Sigmoid colon (tissue), 7 donors: Measurements from ENCODE around the gene USP40. TPM values are rescaled to one million over a fixed set of nuclear protein-coding genes. Genes with fewer than 3 reads are reported as not detected.
"Not testable (repeated sequence)": the region's sequence is repeated elsewhere in the genome, so short reads cannot be mapped to it uniquely, and the experiment has no call there.

ENCODE experiments used
- DNase-seq: peaks from one replicate; pipeline ENCODE4 v3.0.0-alpha.2; 2019
- H3K27ac ChIP-seq, 4 donors: fragments of 200-600 bp; sonication (generic); one replicate each; pipeline ENCODE4 v1.5.1; 2016 to 2019; ENCODE audit warnings: mild to moderate bottlenecking in 1 of 4
- H3K27me3 ChIP-seq, 3 donors: fragments of 200-600 bp; sonication (generic); one replicate each; pipeline ENCODE4 v1.5.1; 2019; ENCODE audit warnings: mild to moderate bottlenecking in 1 of 3
- H3K36me3 ChIP-seq, 4 donors: fragments of 200-600 bp; sonication (generic); one replicate each; pipeline ENCODE4 v1.5.1; 2016 to 2019
- H3K4me1 ChIP-seq, 4 donors: fragments of 200-600 bp; sonication (generic); one replicate each; pipeline ENCODE4 v1.5.1; 2017 to 2019
- H3K4me3 ChIP-seq, 4 donors: fragments of 200-600 bp; sonication (generic); one replicate each; pipeline ENCODE4 v1.5.1; 2017 to 2019; ENCODE audit warnings: mild to moderate bottlenecking in 2 of 4, moderate library complexity in 1 of 4
- H3K9me3 ChIP-seq, 4 donors: fragments of 200-600 bp in 3 of 4; sonication (generic) in 3 of 4; one replicate each; pipeline versions ENCODE4 v1.5.1 to v1.6.1; 2013 to 2019
- CTCF ChIP-seq, 4 experiments: fragments of 450-650 bp in 3 of 4; fragments of 200-600 bp in 1 of 4; IDR thresholded peaks; one replicate each; pipeline ENCODE4 v1.5.1; 2016 to 2019; ENCODE audit warnings: antibody characterized with exemption in 4 of 4, mild to moderate bottlenecking in 3 of 4, moderate library complexity in 2 of 4
- EP300 ChIP-seq, 4 donors: sonication (generic); formaldehyde crosslinking; IDR thresholded peaks; one replicate each; pipeline ENCODE4 v1.6.1; 2017; ENCODE audit warnings: antibody characterized with exemption in 4 of 4
- POLR2A ChIP-seq, 2 donors: fragments of 450-650 bp; IDR thresholded peaks; one replicate each; pipeline ENCODE4 v1.6.1; 2016; ENCODE audit warnings: antibody characterized with exemption in 2 of 2, mild to moderate bottlenecking in 2 of 2, moderate library complexity in 2 of 2
- POLR2AphosphoS5 ChIP-seq, 4 donors: sonication (generic); formaldehyde crosslinking; IDR thresholded peaks; one replicate each; pipeline ENCODE4 v1.6.1; 2017; ENCODE audit warnings: antibody characterized with exemption in 4 of 4
- WGBS, 2 donors: extraction: QIAGEN DNeasy Blood & Tissue Kit; methylation state at CpG; one replicate each; pipeline ENCODE4 v1.1.7; 2013; 5-methylcytosine and 5-hydroxymethylcytosine counted together
- intact Hi-C: fragments of 100-400 bp; cut with DNase I; formaldehyde crosslinking; loops from one replicate; pipeline ENCODE4 v1.15.1; 2023
- polyA plus RNA-seq, 3 donors: library from polyadenylated mRNA; stranded (reverse); fragments of 200-250 nt; gene quantifications; one replicate each; pipeline ENCODE4 v1.2.3, GENCODE V29; 2013
- total RNA-seq, 4 donors: library from RNA; depleted of rRNA; stranded (reverse); fragments of >200 nt; gene quantifications; one replicate each; pipeline ENCODE4 v1.1.0, GENCODE V29; 2016
- donor health status: healthy with polysubstance abuse.
- donor health status: Bipolar disorder and iron deficiency.
- donor health status: healthy.

Gene USP40
- total and polyA plus RNA-seq, 7 donors: 9.6 to 34.5 (median 23.4) TPM

GRCh38 chr2:233593201-233593600 lies 26.6 kb upstream of the USP40 start:
- Histone ChIP-seq H3K36me3 (no peaks in the 10 kb centered on the region), H3K27ac (no peak overlapping the region), H3K9me3 (no peaks in the 10 kb centered on the region), H3K4me1 (no peaks in the 10 kb centered on the region), H3K4me3 (no peak overlapping the region), H3K27me3 (no peaks in the 10 kb centered on the region)
- intact Hi-C loops: no loop called here
- TF ChIP-seq EP300 (IDR thresholded peaks at IDR 0.05) (no peak), CTCF (IDR thresholded peaks at IDR 0.05) (no peak), POLR2A (IDR thresholded peaks at IDR 0.05) (no peak), POLR2AphosphoS5 (IDR thresholded peaks at IDR 0.05) (no peak)
- no peak for DNase-seq
- 79 to 83% methylated on average over 8 of the region's 8 CpGs for WGBS, 2 donors

GRCh38 chr2:233592706-233593105 lies 26.1 kb upstream of the USP40 start:
- WGBS, 2 donors: 91 to 100% methylated on average over 1 of the region's 1 CpG
- H3K27me3 ChIP-seq, H3K4me1 ChIP-seq, intact Hi-C loops, H3K9me3 ChIP-seq, H3K27ac ChIP-seq, DNase-seq, H3K4me3 ChIP-seq, H3K36me3 ChIP-seq: not testable (repeated sequence)

- Histone ChIP-seq H3K36me3 (no peaks in the 10 kb centered on the region), H3K9me3 (no peaks in the 10 kb centered on the region), H3K4me3 (no peak overlapping the region), H3K4me1 (no peaks in the 10 kb centered on the region), H3K27ac (no peak overlapping the region), H3K27me3 (peaks cover 0 to 8% (median 0%) of the 10 kb centered on the region in 3 donors)
- DNase-seq: no peak
- 92 to 94% methylated on average over 2 of the region's 2 CpGs for WGBS, 2 donors
- TF ChIP-seq POLR2A (IDR thresholded peaks at IDR 0.05): no peak
- no peak for TF ChIP-seq CTCF (IDR thresholded peaks at IDR 0.05)
- TF ChIP-seq EP300 (IDR thresholded peaks at IDR 0.05): no peak
- no peak for TF ChIP-seq POLR2AphosphoS5 (IDR thresholded peaks at IDR 0.05)
- intact Hi-C loops: no loop called here
Measured at GRCh38 chr2:233588400-233588799, 21.8 kb upstream of the USP40 start.

GRCh38 chr2:233584210-233584609 lies 17.6 kb upstream of the USP40 start:
- no peak overlapping the region for H3K27ac ChIP-seq
- intact Hi-C loops: no loop called here
- 95% methylated on average over 1 of the region's 1 CpG for WGBS, 2 donors
- H3K4me3 ChIP-seq: no peak overlapping the region
- H3K4me1 ChIP-seq: no peaks in the 10 kb centered on the region
- TF ChIP-seq POLR2A (IDR thresholded peaks at IDR 0.05): no peak
- TF ChIP-seq CTCF (IDR thresholded peaks at IDR 0.05): no peak
- DNase-seq: no peak
- no peaks in the 10 kb centered on the region for H3K9me3 ChIP-seq
- H3K27me3 ChIP-seq: peaks cover 0 to 8% (median 0%) of the 10 kb centered on the region in 3 donors
- H3K36me3 ChIP-seq: no peaks in the 10 kb centered on the region

GRCh38 chr2:233583217-233583965 lies 16.8 kb upstream of the USP40 start:
- H3K4me3 ChIP-seq, DNase-seq, H3K27ac ChIP-seq, intact Hi-C loops, H3K9me3 ChIP-seq, H3K4me1 ChIP-seq, H3K27me3 ChIP-seq, H3K36me3 ChIP-seq: not testable (repeated sequence)
- WGBS, 2 donors: 78 to 82% methylated on average over 35 of the region's 35 CpGs

- DNase-seq, H3K4me3 ChIP-seq, H3K36me3 ChIP-seq, H3K9me3 ChIP-seq, H3K27me3 ChIP-seq, H3K4me1 ChIP-seq, intact Hi-C loops, H3K27ac ChIP-seq: not testable (repeated sequence)
- WGBS, 2 donors: 61 to 63% methylated on average over 5 of the region's 5 CpGs
Measured at GRCh38 chr2:233577341-233577740, 10.8 kb upstream of the USP40 start.
